HCT116 (cell line): Measurements from ENCODE around the gene MYO16.
"Not testable (repeated sequence)": the region's sequence is repeated elsewhere in the genome, so short reads cannot be mapped to it uniquely, and the experiment has no call there.

Experiments
- CTCF ChIP-seq, 3 experiments: fragments of 200-600 bp in 1 of 3; sonication (generic) in 1 of 3; IDR thresholded peaks in 2 of 3; conservative IDR thresholded peaks in 1 of 3; 2 replicates each; pipeline ENCODE4 v1.5.1; 2012 to 2017; ENCODE audit warnings: low read depth in 2 of 3, low read length in 2 of 3, antibody characterized with exemption in 1 of 3, borderline replicate concordance in 1 of 3, control low read depth in 1 of 3, mild to moderate bottlenecking in 1 of 3, mixed read lengths in 1 of 3, mixed run types in 1 of 3, moderate library complexity in 1 of 3; ENCODE audit not compliant: insufficient read depth in 1 of 3
- EZH2phosphoT487 ChIP-seq: fragments of 200-600 bp; IDR thresholded peaks from 2 replicates; pipeline ENCODE4 v1.6.1; 2018; ENCODE audit warnings: antibody characterized with exemption, borderline replicate concordance
- RAD21 ChIP-seq: IDR thresholded peaks from 2 replicates; pipeline ENCODE4 v1.6.1; 2012; ENCODE audit warnings: low read depth, mild to moderate bottlenecking
- REST ChIP-seq: IDR thresholded peaks from 2 replicates; pipeline ENCODE4 v1.6.1; 2012; ENCODE audit warnings: low read depth

GRCh38 chr13:108991416-108991815 lies 362.0 kb downstream of the MYO16 start:
- not testable (repeated sequence) for TF ChIP-seq CTCF (IDR thresholded peaks at IDR 0.05 in 2 of 3, conservative IDR thresholded peaks at IDR 0.05 in 1 of 3; ENCODE audit: borderline replicate concordance in 1 of 3, insufficient read depth in 1 of 3, low read depth in 2 of 3, low read length in 2 of 3); REST; EZH2phosphoT487; RAD21
